ENCODE data around the gene WDR86.

WDR86 gene

GRCh38 chr7:151429560-151430331 lies 19.9 kb upstream of the WDR86 start:
- FAIRE-seq (peak; percentile 72), DNase-seq (ENCODE audit: insufficient read length, low spot score) (peak; percentile 69)
- TF ChIP-seq POLR2A (IDR thresholded peaks at IDR 0.05; ENCODE audit: low read depth, low read length) (no peak), PAX5 (IDR thresholded peaks at IDR 0.05; ENCODE audit: insufficient read depth, low read length, severe bottlenecking) (no peak)

- FAIRE-seq (no peak), DNase-seq (ENCODE audit: insufficient read length, low spot score) (no peak)
- TF ChIP-seq POU2F2 (IDR thresholded peaks at IDR 0.05; ENCODE audit: low read depth, low read length) (no peak), TAF1 (IDR thresholded peaks at IDR 0.05; ENCODE audit: low read depth, low read length) (no peak), SPI1 (IDR thresholded peaks at IDR 0.05; ENCODE audit: low read depth, low read length) (no peak), POLR2A (IDR thresholded peaks at IDR 0.05; ENCODE audit: low read depth, low read length) (no peak), POLR2AphosphoS5 (IDR thresholded peaks at IDR 0.05; ENCODE audit: low read depth, low read length) (no peak), PAX5 (IDR thresholded peaks at IDR 0.05; ENCODE audit: insufficient read depth, low read length, severe bottlenecking) (no peak)
Measured at GRCh38 chr7:151429237-151429559, 19.4 kb upstream of the WDR86 start.

- FAIRE-seq (no peak), DNase-seq (ENCODE audit: insufficient read length, low spot score) (no peak)
- TF ChIP-seq TAF1 (IDR thresholded peaks at IDR 0.05; ENCODE audit: low read depth, low read length) = no peak
- no peak for TF ChIP-seq POLR2AphosphoS5 (IDR thresholded peaks at IDR 0.05; ENCODE audit: low read depth, low read length)
- TF ChIP-seq POU2F2 (IDR thresholded peaks at IDR 0.05; ENCODE audit: low read depth, low read length) = no peak
- TF ChIP-seq POLR2A (IDR thresholded peaks at IDR 0.05; ENCODE audit: low read depth, low read length) = no peak
- TF ChIP-seq PAX5 (IDR thresholded peaks at IDR 0.05; ENCODE audit: insufficient read depth, low read length, severe bottlenecking) = no peak
- no peak for TF ChIP-seq SPI1 (IDR thresholded peaks at IDR 0.05; ENCODE audit: low read depth, low read length)
Measured at GRCh38 chr7:151428378-151429236, 18.8 kb upstream of the WDR86 start.

GRCh38 chr7:151427705-151428377 lies 18.0 kb upstream of the WDR86 start:
- no peak for DNase-seq (ENCODE audit: insufficient read length, low spot score)
- TF ChIP-seq TAF1 (IDR thresholded peaks at IDR 0.05; ENCODE audit: low read depth, low read length) (no peak), POU2F2 (IDR thresholded peaks at IDR 0.05; ENCODE audit: low read depth, low read length) (no peak), POLR2AphosphoS5 (IDR thresholded peaks at IDR 0.05; ENCODE audit: low read depth, low read length) (no peak), PAX5 (IDR thresholded peaks at IDR 0.05; ENCODE audit: insufficient read depth, low read length, severe bottlenecking) (no peak), POLR2A (IDR thresholded peaks at IDR 0.05; ENCODE audit: low read depth, low read length) (no peak), SPI1 (IDR thresholded peaks at IDR 0.05; ENCODE audit: low read depth, low read length) (no peak)
- FAIRE-seq = no peak

GRCh38 chr7:151426904-151427704 lies 17.3 kb upstream of the WDR86 start:
- TF ChIP-seq TAF1 (IDR thresholded peaks at IDR 0.05; ENCODE audit: low read depth, low read length) (no peak), SPI1 (IDR thresholded peaks at IDR 0.05; ENCODE audit: low read depth, low read length) (no peak), POLR2A (IDR thresholded peaks at IDR 0.05; ENCODE audit: low read depth, low read length) (no peak), POLR2AphosphoS5 (IDR thresholded peaks at IDR 0.05; ENCODE audit: low read depth, low read length) (no peak), POU2F2 (IDR thresholded peaks at IDR 0.05; ENCODE audit: low read depth, low read length) (no peak), PAX5 (IDR thresholded peaks at IDR 0.05; ENCODE audit: insufficient read depth, low read length, severe bottlenecking) (no peak)
- no peak for FAIRE-seq
- DNase-seq (ENCODE audit: insufficient read length, low spot score) = no peak

GRCh38 chr7:151426441-151426903 lies 16.6 kb upstream of the WDR86 start:
- DNase-seq (ENCODE audit: insufficient read length, low spot score) (no peak), FAIRE-seq (no peak)
- TF ChIP-seq POLR2AphosphoS5 (IDR thresholded peaks at IDR 0.05; ENCODE audit: low read depth, low read length) (no peak), POU2F2 (IDR thresholded peaks at IDR 0.05; ENCODE audit: low read depth, low read length) (no peak), PAX5 (IDR thresholded peaks at IDR 0.05; ENCODE audit: insufficient read depth, low read length, severe bottlenecking) (no peak), TAF1 (IDR thresholded peaks at IDR 0.05; ENCODE audit: low read depth, low read length) (no peak), POLR2A (IDR thresholded peaks at IDR 0.05; ENCODE audit: low read depth, low read length) (no peak), SPI1 (IDR thresholded peaks at IDR 0.05; ENCODE audit: low read depth, low read length) (no peak)

- TF ChIP-seq POLR2A (IDR thresholded peaks at IDR 0.05; ENCODE audit: low read depth, low read length) (no peak), POU2F2 (IDR thresholded peaks at IDR 0.05; ENCODE audit: low read depth, low read length) (no peak), PAX5 (IDR thresholded peaks at IDR 0.05; ENCODE audit: insufficient read depth, low read length, severe bottlenecking) (no peak), SPI1 (IDR thresholded peaks at IDR 0.05; ENCODE audit: low read depth, low read length) (no peak)
- DNase-seq (ENCODE audit: insufficient read length, low spot score) (no peak), FAIRE-seq (no peak)
Measured at GRCh38 chr7:151425670-151426440, 16.0 kb upstream of the WDR86 start.

- DNase-seq (ENCODE audit: insufficient read length, low spot score) (no peak), FAIRE-seq (no peak)
- no peak for TF ChIP-seq POU2F2 (IDR thresholded peaks at IDR 0.05; ENCODE audit: low read depth, low read length)
- no peak for TF ChIP-seq POLR2AphosphoS5 (IDR thresholded peaks at IDR 0.05; ENCODE audit: low read depth, low read length)
- TF ChIP-seq PAX5 (IDR thresholded peaks at IDR 0.05; ENCODE audit: insufficient read depth, low read length, severe bottlenecking) = no peak
- TF ChIP-seq POLR2A (IDR thresholded peaks at IDR 0.05; ENCODE audit: low read depth, low read length) = no peak
- no peak for TF ChIP-seq SPI1 (IDR thresholded peaks at IDR 0.05; ENCODE audit: low read depth, low read length)
- TF ChIP-seq TAF1 (IDR thresholded peaks at IDR 0.05; ENCODE audit: low read depth, low read length) = no peak
Measured at GRCh38 chr7:151424799-151425198, 15.0 kb upstream of the WDR86 start.
